WTC11 (cell line): ENCODE results near the gene LINC00632. TPM values are rescaled to one million over a fixed set of nuclear protein-coding genes. Genes with fewer than 3 reads are reported as not detected.
"Not testable (repeated sequence)": the region's sequence is repeated elsewhere in the genome, so short reads cannot be mapped to it uniquely, and the experiment has no call there.

ENCODE experiments used
- ATAC-seq: fragments of 200-7000 bp; cut with Tn5 transposase; 2 replicates; pipeline ENCODE4 v1.10.0; 2021; ENCODE audit warnings: mild to moderate bottlenecking, moderate library complexity
- CTCF ChIA-PET: fragments of 300-600 bp; sonication (Branson Sonifier 250); formaldehyde crosslinking; loops from one replicate; lab custom pipeline; 2021; ENCODE audit warnings: antibody characterized with exemption; lab: Charles Lee
- POLR2A ChIA-PET: fragments of 350-600 bp; sonication (Branson Sonifier 250); formaldehyde crosslinking; loops from one replicate; lab custom pipeline; 2021; ENCODE audit warnings: antibody characterized with exemption; lab: Charles Lee
- DNase-seq: peaks from one replicate; pipeline ENCODE4 v3.0.0; 2021; ENCODE audit warnings: low spot score
- H3K27ac Mint-ChIP-seq: 2 replicates; pipeline ENCODE4 v1.8.0; 2021; ENCODE audit warnings: mixed read lengths
- H3K27me3 Mint-ChIP-seq: 2 replicates; pipeline ENCODE4 v1.8.0; 2021; ENCODE audit warnings: low read depth, mild to moderate bottlenecking, moderate library complexity, mixed read lengths
- H3K36me3 Mint-ChIP-seq: 2 replicates; pipeline ENCODE4 v1.8.0; 2021; ENCODE audit warnings: mixed read lengths
- H3K4me1 Mint-ChIP-seq: 2 replicates; pipeline ENCODE4 v1.8.0; 2022; ENCODE audit warnings: mixed read lengths
- H3K4me3 Mint-ChIP-seq: 2 replicates; pipeline ENCODE4 v1.8.0; 2021; ENCODE audit warnings: mild to moderate bottlenecking, moderate library complexity, mixed read lengths
- H3K9me3 Mint-ChIP-seq: 2 replicates; pipeline ENCODE4 v1.8.0; 2021; ENCODE audit warnings: mixed read lengths
- CREM ChIP-seq: sonication (generic); formaldehyde crosslinking; IDR thresholded peaks from 2 replicates; pipeline ENCODE4 v1.8.1; 2022; ENCODE audit warnings: mild to moderate bottlenecking, missing genetic modification reagents, moderate library complexity
- ESRRA ChIP-seq: sonication (generic); formaldehyde crosslinking; IDR thresholded peaks from 2 replicates; pipeline ENCODE4 v1.8.1; 2022; ENCODE audit warnings: mild to moderate bottlenecking, missing genetic modification reagents, borderline replicate concordance
- GABPB1 ChIP-seq: sonication (generic); formaldehyde crosslinking; IDR thresholded peaks from 2 replicates; pipeline ENCODE4 v1.8.1; 2023; ENCODE audit warnings: mild to moderate bottlenecking, missing genetic modification reagents
- KAT7 ChIP-seq: sonication (generic); formaldehyde crosslinking; IDR thresholded peaks from 2 replicates; pipeline ENCODE4 v1.8.1; 2023; ENCODE audit warnings: missing genetic modification reagents, mild to moderate bottlenecking, borderline replicate concordance
- NFYB ChIP-seq: sonication (generic); formaldehyde crosslinking; conservative IDR thresholded peaks from 2 replicates; pipeline ENCODE4 v1.8.0; 2022; ENCODE audit warnings: low read depth, missing genetic modification reagents
- OVOL2 ChIP-seq: fragments of 250-450 bp; sonication (Bioruptor Pico); IDR thresholded peaks from 2 replicates; pipeline ENCODE4 v1.9.0; 2021; ENCODE audit warnings: mild to moderate bottlenecking, borderline replicate concordance
- RELA ChIP-seq: sonication (generic); formaldehyde crosslinking; IDR thresholded peaks from 2 replicates; pipeline ENCODE4 v1.8.1; 2022; ENCODE audit warnings: missing genetic modification reagents, mild to moderate bottlenecking, borderline replicate concordance
- SOX15 ChIP-seq: fragments of 250-450 bp; sonication (Bioruptor Pico); IDR thresholded peaks from 2 replicates; pipeline ENCODE4 v1.9.0; 2021; ENCODE audit warnings: mild to moderate bottlenecking
- TEAD1 ChIP-seq: sonication (generic); formaldehyde crosslinking; IDR thresholded peaks from 2 replicates; pipeline ENCODE4 v1.8.0; 2022; ENCODE audit warnings: mild to moderate bottlenecking, missing genetic modification reagents
- TP53 ChIP-seq: sonication (generic); formaldehyde crosslinking; IDR thresholded peaks from 2 replicates; pipeline ENCODE4 v1.8.1; 2023; ENCODE audit warnings: mild to moderate bottlenecking, missing genetic modification reagents
- ZNF396 ChIP-seq: fragments of 250-450 bp; sonication (Bioruptor Pico); IDR thresholded peaks from 2 replicates; pipeline ENCODE4 v1.8.0; 2021; ENCODE audit warnings: mild to moderate bottlenecking, moderate library complexity, borderline replicate concordance
- total RNA-seq: library from RNA; stranded (reverse); gene quantifications from 3 replicates; pipeline ENCODE4 v1.2.3, GENCODE V29; 2021
- TF ChIP-seq, protein P1 (sequence below): sonication (generic); formaldehyde crosslinking; IDR thresholded peaks from 2 replicates; pipeline ENCODE4 v1.8.1; 2023; ENCODE audit warnings: mild to moderate bottlenecking, missing genetic modification reagents, moderate library complexity
- TF ChIP-seq, protein P2 (sequence below): sonication (generic); formaldehyde crosslinking; IDR thresholded peaks from 2 replicates; pipeline ENCODE4 v1.8.1; 2023; ENCODE audit warnings: mild to moderate bottlenecking, missing genetic modification reagents
- TF ChIP-seq, protein P3 (sequence below): sonication (generic); formaldehyde crosslinking; IDR thresholded peaks from 2 replicates; pipeline ENCODE4 v1.8.0; 2022; ENCODE audit warnings: mild to moderate bottlenecking, missing genetic modification reagents
- TF ChIP-seq, protein P4 (sequence below): fragments of 200-600 bp; IDR thresholded peaks from 2 replicates; pipeline ENCODE4 v1.8.0; 2022; ENCODE audit warnings: antibody characterized with exemption
- TF ChIP-seq, protein P5 (sequence below): sonication (generic); formaldehyde crosslinking; IDR thresholded peaks from 2 replicates; pipeline ENCODE4 v1.8.1; 2022; ENCODE audit warnings: mild to moderate bottlenecking, missing genetic modification reagents, moderate library complexity, borderline replicate concordance
- TF ChIP-seq, protein P6 (sequence below): sonication (generic); formaldehyde crosslinking; IDR thresholded peaks from 2 replicates; pipeline ENCODE4 v1.8.1; 2023; ENCODE audit warnings: mild to moderate bottlenecking, missing genetic modification reagents, borderline replicate concordance

Gene LINC00632
- total RNA-seq, 1 experiment from 2014 or later = 29.7 TPM

DNA sequence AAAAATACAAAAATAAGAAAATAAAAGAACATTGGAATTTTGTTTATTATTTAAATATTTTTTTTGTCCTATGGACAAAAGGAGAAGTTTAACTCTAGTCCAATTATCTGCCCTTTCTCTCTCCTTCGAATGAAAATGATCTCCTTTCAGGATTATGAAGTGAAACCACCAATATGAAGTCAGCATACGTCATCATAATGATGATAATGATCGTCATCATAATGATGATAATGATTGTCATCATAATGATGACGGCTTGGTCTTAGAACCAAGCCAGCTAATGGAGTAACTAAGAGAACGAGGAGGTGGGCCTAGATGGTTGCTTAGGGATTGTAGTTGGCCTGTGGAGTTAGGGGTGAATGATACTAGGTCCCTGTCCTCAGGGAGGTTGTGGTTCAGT, 21.9 kb upstream of the LINC00632 start:
- H3K9me3 Mint-ChIP-seq = peaks cover 11% of the 10 kb centered on the region
- ATAC-seq (no peak), DNase-seq (no peak)
- no peak overlapping the region for H3K4me3 Mint-ChIP-seq
- CTCF ChIA-PET = no interaction called here
- no peaks in the 10 kb centered on the region for H3K4me1 Mint-ChIP-seq
- no peak overlapping the region for H3K27ac Mint-ChIP-seq
- TF ChIP-seq KAT7 (no peak), GABPB1 (CRISPR knock-in tag) (no peak), RELA (no peak)
- TF ChIP-seq, protein P1, sequence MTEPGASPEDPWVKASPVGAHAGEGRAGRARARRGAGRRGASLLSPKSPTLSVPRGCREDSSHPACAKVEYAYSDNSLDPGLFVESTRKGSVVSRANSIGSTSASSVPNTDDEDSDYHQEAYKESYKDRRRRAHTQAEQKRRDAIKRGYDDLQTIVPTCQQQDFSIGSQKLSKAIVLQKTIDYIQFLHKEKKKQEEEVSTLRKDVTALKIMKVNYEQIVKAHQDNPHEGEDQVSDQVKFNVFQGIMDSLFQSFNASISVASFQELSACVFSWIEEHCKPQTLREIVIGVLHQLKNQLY (CRISPR knock-in tag) = no peak
- H3K36me3 Mint-ChIP-seq = peaks cover 8% of the 10 kb centered on the region; the same call in 1 of the 2 replicates
- H3K27me3 Mint-ChIP-seq = no peaks in the 10 kb centered on the region
- POLR2A ChIA-PET = interaction anchor here (0.7 kb wide), 1 partner anchor 144 kb away, joined by 3 read pairs; no protein-coding TSS in a partner anchor

DNA sequence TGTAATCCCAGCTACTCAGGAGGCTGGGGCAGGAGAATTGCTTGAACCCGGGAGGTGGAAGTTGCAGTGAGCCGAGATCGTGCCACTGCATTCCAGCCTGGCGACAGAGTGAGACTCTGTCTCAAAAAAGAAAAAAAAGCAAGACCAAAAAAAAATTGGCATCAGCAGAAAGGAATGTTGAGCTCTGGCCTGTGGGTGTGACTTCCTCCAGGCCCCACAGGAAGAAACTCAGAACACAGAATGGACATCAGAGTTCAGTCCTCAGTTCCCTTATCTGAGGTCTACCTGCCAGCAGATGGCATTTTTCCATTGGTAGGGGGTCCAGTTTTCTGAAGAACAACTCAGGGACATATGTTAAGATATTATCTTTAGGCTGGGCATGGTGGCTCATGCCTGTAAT, 18.0 kb upstream of the LINC00632 start:
- CTCF ChIA-PET = interaction anchor here (1.0 kb wide), 1 partner anchor 14 kb away, joined by 3 read pairs; no protein-coding TSS in a partner anchor
- POLR2A ChIA-PET, H3K4me1 Mint-ChIP-seq, H3K9me3 Mint-ChIP-seq, DNase-seq, H3K27ac Mint-ChIP-seq, H3K4me3 Mint-ChIP-seq, ATAC-seq, H3K27me3 Mint-ChIP-seq, H3K36me3 Mint-ChIP-seq: not testable (repeated sequence)

DNA sequence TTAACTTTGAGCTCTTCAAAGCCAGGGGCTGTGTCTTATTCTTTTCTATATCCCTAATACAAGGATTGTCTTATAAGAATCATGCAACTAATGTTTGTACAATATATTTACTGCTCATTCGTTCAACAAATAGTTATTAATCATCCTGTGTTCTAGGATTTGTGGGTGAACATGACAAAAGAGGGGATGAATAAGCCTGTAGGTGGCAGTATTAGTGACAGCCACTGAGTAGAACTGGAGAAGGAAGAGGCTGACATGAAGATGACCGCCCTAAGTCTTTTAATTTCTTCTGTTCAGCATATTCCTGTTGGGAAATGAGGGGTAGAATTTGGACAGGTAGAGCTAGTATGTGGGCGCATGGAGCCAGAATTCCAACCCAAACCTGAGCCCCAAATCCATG, 11.9 kb upstream of the LINC00632 start:
- CTCF ChIA-PET = no interaction called here
- ATAC-seq (no peak), DNase-seq (no peak)
- POLR2A ChIA-PET = no interaction called here
- TF ChIP-seq, protein P2, sequence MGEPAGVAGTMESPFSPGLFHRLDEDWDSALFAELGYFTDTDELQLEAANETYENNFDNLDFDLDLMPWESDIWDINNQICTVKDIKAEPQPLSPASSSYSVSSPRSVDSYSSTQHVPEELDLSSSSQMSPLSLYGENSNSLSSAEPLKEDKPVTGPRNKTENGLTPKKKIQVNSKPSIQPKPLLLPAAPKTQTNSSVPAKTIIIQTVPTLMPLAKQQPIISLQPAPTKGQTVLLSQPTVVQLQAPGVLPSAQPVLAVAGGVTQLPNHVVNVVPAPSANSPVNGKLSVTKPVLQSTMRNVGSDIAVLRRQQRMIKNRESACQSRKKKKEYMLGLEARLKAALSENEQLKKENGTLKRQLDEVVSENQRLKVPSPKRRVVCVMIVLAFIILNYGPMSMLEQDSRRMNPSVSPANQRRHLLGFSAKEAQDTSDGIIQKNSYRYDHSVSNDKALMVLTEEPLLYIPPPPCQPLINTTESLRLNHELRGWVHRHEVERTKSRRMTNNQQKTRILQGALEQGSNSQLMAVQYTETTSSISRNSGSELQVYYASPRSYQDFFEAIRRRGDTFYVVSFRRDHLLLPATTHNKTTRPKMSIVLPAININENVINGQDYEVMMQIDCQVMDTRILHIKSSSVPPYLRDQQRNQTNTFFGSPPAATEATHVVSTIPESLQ (CRISPR knock-in tag) = no peak
- no peak for TF ChIP-seq CREM (CRISPR knock-in tag)
- TF ChIP-seq, protein P3, sequence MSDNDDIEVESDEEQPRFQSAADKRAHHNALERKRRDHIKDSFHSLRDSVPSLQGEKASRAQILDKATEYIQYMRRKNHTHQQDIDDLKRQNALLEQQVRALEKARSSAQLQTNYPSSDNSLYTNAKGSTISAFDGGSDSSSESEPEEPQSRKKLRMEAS (CRISPR knock-in tag) = no peak
- no peak for TF ChIP-seq ESRRA (CRISPR knock-in tag)
- no peak for TF ChIP-seq NFYB (CRISPR knock-in tag)
- no peak for TF ChIP-seq TEAD1 (CRISPR knock-in tag)
- no peak for TF ChIP-seq OVOL2
- TF ChIP-seq, protein P4, sequence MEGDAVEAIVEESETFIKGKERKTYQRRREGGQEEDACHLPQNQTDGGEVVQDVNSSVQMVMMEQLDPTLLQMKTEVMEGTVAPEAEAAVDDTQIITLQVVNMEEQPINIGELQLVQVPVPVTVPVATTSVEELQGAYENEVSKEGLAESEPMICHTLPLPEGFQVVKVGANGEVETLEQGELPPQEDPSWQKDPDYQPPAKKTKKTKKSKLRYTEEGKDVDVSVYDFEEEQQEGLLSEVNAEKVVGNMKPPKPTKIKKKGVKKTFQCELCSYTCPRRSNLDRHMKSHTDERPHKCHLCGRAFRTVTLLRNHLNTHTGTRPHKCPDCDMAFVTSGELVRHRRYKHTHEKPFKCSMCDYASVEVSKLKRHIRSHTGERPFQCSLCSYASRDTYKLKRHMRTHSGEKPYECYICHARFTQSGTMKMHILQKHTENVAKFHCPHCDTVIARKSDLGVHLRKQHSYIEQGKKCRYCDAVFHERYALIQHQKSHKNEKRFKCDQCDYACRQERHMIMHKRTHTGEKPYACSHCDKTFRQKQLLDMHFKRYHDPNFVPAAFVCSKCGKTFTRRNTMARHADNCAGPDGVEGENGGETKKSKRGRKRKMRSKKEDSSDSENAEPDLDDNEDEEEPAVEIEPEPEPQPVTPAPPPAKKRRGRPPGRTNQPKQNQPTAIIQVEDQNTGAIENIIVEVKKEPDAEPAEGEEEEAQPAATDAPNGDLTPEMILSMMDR = no peak
- TF ChIP-seq, protein P5, sequence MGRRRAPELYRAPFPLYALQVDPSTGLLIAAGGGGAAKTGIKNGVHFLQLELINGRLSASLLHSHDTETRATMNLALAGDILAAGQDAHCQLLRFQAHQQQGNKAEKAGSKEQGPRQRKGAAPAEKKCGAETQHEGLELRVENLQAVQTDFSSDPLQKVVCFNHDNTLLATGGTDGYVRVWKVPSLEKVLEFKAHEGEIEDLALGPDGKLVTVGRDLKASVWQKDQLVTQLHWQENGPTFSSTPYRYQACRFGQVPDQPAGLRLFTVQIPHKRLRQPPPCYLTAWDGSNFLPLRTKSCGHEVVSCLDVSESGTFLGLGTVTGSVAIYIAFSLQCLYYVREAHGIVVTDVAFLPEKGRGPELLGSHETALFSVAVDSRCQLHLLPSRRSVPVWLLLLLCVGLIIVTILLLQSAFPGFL (CRISPR knock-in tag) = no peak
- no peak for TF ChIP-seq TP53 (CRISPR knock-in tag)
- TF ChIP-seq, protein P6, sequence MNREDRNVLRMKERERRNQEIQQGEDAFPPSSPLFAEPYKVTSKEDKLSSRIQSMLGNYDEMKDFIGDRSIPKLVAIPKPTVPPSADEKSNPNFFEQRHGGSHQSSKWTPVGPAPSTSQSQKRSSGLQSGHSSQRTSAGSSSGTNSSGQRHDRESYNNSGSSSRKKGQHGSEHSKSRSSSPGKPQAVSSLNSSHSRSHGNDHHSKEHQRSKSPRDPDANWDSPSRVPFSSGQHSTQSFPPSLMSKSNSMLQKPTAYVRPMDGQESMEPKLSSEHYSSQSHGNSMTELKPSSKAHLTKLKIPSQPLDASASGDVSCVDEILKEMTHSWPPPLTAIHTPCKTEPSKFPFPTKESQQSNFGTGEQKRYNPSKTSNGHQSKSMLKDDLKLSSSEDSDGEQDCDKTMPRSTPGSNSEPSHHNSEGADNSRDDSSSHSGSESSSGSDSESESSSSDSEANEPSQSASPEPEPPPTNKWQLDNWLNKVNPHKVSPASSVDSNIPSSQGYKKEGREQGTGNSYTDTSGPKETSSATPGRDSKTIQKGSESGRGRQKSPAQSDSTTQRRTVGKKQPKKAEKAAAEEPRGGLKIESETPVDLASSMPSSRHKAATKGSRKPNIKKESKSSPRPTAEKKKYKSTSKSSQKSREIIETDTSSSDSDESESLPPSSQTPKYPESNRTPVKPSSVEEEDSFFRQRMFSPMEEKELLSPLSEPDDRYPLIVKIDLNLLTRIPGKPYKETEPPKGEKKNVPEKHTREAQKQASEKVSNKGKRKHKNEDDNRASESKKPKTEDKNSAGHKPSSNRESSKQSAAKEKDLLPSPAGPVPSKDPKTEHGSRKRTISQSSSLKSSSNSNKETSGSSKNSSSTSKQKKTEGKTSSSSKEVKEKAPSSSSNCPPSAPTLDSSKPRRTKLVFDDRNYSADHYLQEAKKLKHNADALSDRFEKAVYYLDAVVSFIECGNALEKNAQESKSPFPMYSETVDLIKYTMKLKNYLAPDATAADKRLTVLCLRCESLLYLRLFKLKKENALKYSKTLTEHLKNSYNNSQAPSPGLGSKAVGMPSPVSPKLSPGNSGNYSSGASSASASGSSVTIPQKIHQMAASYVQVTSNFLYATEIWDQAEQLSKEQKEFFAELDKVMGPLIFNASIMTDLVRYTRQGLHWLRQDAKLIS = no peak
- no peak for TF ChIP-seq ZNF396 (CRISPR knock-in tag)
- TF ChIP-seq SOX15 (CRISPR knock-in tag) = no peak
- H3K9me3 Mint-ChIP-seq = no peaks in the 10 kb centered on the region
- no peak overlapping the region for H3K4me3 Mint-ChIP-seq
- no peak overlapping the region for H3K27ac Mint-ChIP-seq
- no peaks in the 10 kb centered on the region for H3K4me1 Mint-ChIP-seq
- H3K36me3 Mint-ChIP-seq = no peaks in the 10 kb centered on the region
- H3K27me3 Mint-ChIP-seq = no peaks in the 10 kb centered on the region
